MM.1S (cell line): ENCODE results near the gene LGALS8.

ENCODE experiments used
- DNase-seq: peaks from one replicate; pipeline ENCODE4 v3.0.0-alpha.2; 2015
- H2AFZ ChIP-seq: fragments of 300-600 bp; sonication (generic); 2 replicates; pipeline ENCODE4 v1.6.0; 2016; ENCODE audit warnings: antibody characterized with exemption, low read length
- H3F3A ChIP-seq: fragments of 300-600 bp; sonication (generic); 2 replicates; pipeline ENCODE4 v1.6.1; 2016; ENCODE audit warnings: mild to moderate bottlenecking, antibody characterized with exemption, low read length, moderate library complexity, mixed read lengths; ENCODE audit not compliant: insufficient read depth
- H3K27ac ChIP-seq: fragments of 300-600 bp; sonication (generic); 2 replicates; pipeline ENCODE4 v1.5.1; 2016; ENCODE audit warnings: mild to moderate bottlenecking, low read length
- H3K27me3 ChIP-seq: fragments of 300-600 bp; sonication (generic); replicated peaks from 2 replicates; pipeline ENCODE4 v1.6.0; 2016; ENCODE audit warnings: low read length; ENCODE audit not compliant: insufficient read depth
- H3K36me3 ChIP-seq: fragments of 300-600 bp; sonication (generic); replicated peaks from 2 replicates; pipeline ENCODE4 v1.6.1; 2016; ENCODE audit warnings: mild to moderate bottlenecking, low read length, mixed read lengths; ENCODE audit not compliant: insufficient read depth
- H3K4me1 ChIP-seq: fragments of 300-600 bp; sonication (generic); 2 replicates; pipeline ENCODE4 v1.6.1; 2016; ENCODE audit warnings: low read length, mixed read lengths
- H3K4me2 ChIP-seq: fragments of 300-600 bp; sonication (generic); 2 replicates; pipeline ENCODE4 v1.6.0; 2016; ENCODE audit warnings: low read depth, low read length
- H3K4me3 ChIP-seq: fragments of 300-600 bp; sonication (generic); 2 replicates; pipeline ENCODE4 v1.5.1; 2016; ENCODE audit warnings: low read length, mixed read lengths
- H3K79me2 ChIP-seq: fragments of 300-600 bp; sonication (generic); 2 replicates; pipeline ENCODE4 v1.6.1; 2016; ENCODE audit warnings: mixed run types, low read length, mixed read lengths
- H3K9ac ChIP-seq: fragments of 300-600 bp; sonication (generic); 2 replicates; pipeline ENCODE4 v1.6.1; 2016; ENCODE audit warnings: low read length, mixed read lengths
- H3K9me2 ChIP-seq: fragments of 300-600 bp; sonication (generic); replicated peaks from 2 replicates; pipeline ENCODE4 v1.6.1; 2016; ENCODE audit warnings: mild to moderate bottlenecking, low read length, mixed read lengths; ENCODE audit not compliant: insufficient read depth
- H3K9me3 ChIP-seq: fragments of 300-600 bp; sonication (generic); replicated peaks from 2 replicates; pipeline ENCODE4 v1.6.1; 2016; ENCODE audit warnings: mild to moderate bottlenecking, low read length, mixed read lengths; ENCODE audit not compliant: insufficient read depth
- H4K20me1 ChIP-seq: fragments of 300-600 bp; sonication (generic); 2 replicates; pipeline ENCODE4 v1.6.1; 2016; ENCODE audit warnings: mild to moderate bottlenecking, low read length, moderate library complexity, mixed read lengths; ENCODE audit not compliant: insufficient read depth
- CTCF ChIP-seq: fragments of 300-600 bp; sonication (generic); IDR thresholded peaks from 2 replicates; pipeline ENCODE4 v1.5.1; 2016; ENCODE audit warnings: antibody characterized with exemption, low read length, mixed read lengths
- EZH2 ChIP-seq: fragments of 300-600 bp; sonication (generic); optimal IDR thresholded peaks from 2 replicates; pipeline ENCODE3; 2017; ENCODE audit warnings: low read depth, mild to moderate bottlenecking, antibody characterized with exemption, low read length, mixed read lengths
- EZH2phosphoT487 ChIP-seq: fragments of 300-600 bp; sonication (generic); IDR thresholded peaks from 2 replicates; pipeline ENCODE4 v1.6.1; 2018; ENCODE audit warnings: antibody characterized with exemption, low read length

LGALS8 gene

DNA sequence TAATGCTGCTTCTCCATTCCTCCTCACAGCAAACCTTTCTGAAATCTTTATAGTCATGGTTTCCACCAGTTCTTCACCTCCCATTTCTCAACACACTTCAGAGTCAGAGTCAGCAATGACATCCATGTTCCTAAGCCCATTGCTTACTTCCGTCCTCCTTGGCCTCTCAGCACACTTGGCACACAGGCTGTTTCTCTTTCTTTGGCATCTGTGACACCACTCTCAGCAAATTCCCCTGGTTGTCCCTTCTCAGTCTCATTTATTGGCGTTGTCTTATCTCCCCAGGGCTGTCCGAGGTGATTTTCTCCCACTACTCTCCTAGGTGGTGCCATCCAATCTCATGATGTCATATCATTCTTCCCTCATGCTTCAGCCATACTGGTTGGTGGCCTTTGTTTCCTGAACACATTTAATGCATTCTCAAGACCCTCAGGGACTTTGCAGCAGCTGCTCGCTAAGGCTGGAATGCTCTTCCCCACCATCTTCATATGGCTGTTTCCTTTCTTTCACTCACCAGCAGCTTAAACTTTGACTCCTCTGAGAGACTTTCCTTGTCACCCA is 3.3 kb upstream of the LGALS8 start:
- no peaks in the 10 kb centered on the region; the same call in none of the 2 replicates for H3K27me3 ChIP-seq
- H3K4me1 ChIP-seq = no peaks in the 10 kb centered on the region
- TF ChIP-seq CTCF (no peak), EZH2 (no peak), EZH2phosphoT487 (no peak)
- no peak overlapping the region for H3K4me3 ChIP-seq
- H4K20me1 ChIP-seq = no peaks in the 10 kb centered on the region
- H2AFZ ChIP-seq = no peak overlapping the region
- no peak overlapping the region for H3K9ac ChIP-seq
- no peaks in the 10 kb centered on the region for H3F3A ChIP-seq
- no peak overlapping the region for H3K27ac ChIP-seq
- H3K4me2 ChIP-seq = no peak overlapping the region
- H3K9me2 ChIP-seq = no peaks in the 10 kb centered on the region
- no peak for DNase-seq
- peaks cover 3% of the 10 kb centered on the region; the same call in 1 of the 2 replicates for H3K79me2 ChIP-seq
- H3K9me3 ChIP-seq = no peaks in the 10 kb centered on the region
- H3K36me3 ChIP-seq = no peaks in the 10 kb centered on the region

GRCh38 chr1:236522937-236523703 is 662 bp upstream of the LGALS8 start:
- H2AFZ ChIP-seq = peak overlapping the region; percentile 92
- peak overlapping the region; percentile 76; the same call in 1 of the 2 replicates for H3K4me2 ChIP-seq
- peaks cover 3% of the 10 kb centered on the region; the same call in 1 of the 2 replicates for H3K79me2 ChIP-seq
- no peaks in the 10 kb centered on the region for H3K9me3 ChIP-seq
- TF ChIP-seq EZH2phosphoT487 = no peak
- TF ChIP-seq CTCF = no peak
- TF ChIP-seq EZH2 = no peak
- no peaks in the 10 kb centered on the region; the same call in 1 of the 2 replicates for H3K27me3 ChIP-seq
- H3K4me1 ChIP-seq = no peaks in the 10 kb centered on the region
- no peaks in the 10 kb centered on the region for H3K9me2 ChIP-seq
- H3F3A ChIP-seq = no peaks in the 10 kb centered on the region
- no peaks in the 10 kb centered on the region for H3K36me3 ChIP-seq
- peak overlapping the region; percentile 81 for H3K4me3 ChIP-seq
- H3K27ac ChIP-seq = no peak overlapping the region
- no peaks in the 10 kb centered on the region for H4K20me1 ChIP-seq
- no peak overlapping the region for H3K9ac ChIP-seq
- no peak for DNase-seq

- Histone ChIP-seq H4K20me1 (no peaks in the 10 kb centered on the region), H3K4me3 (peak overlapping the region; percentile 81), H3K27me3 (no peaks in the 10 kb centered on the region; the same call in 1 of the 2 replicates), H3K79me2 (peaks cover 3% of the 10 kb centered on the region; the same call in 1 of the 2 replicates), H3F3A (no peaks in the 10 kb centered on the region), H3K9ac (peak overlapping the region; percentile 54), H3K4me1 (no peaks in the 10 kb centered on the region), H3K9me3 (no peaks in the 10 kb centered on the region), H3K9me2 (no peaks in the 10 kb centered on the region), H3K4me2 (peak overlapping the region; percentile 76), H3K27ac (peak overlapping the region; percentile 1; the same call in 1 of the 2 replicates), H2AFZ (peak overlapping the region; percentile 92), H3K36me3 (no peaks in the 10 kb centered on the region)
- DNase-seq = peak; percentile 74
- no peak for TF ChIP-seq CTCF
- TF ChIP-seq EZH2 = no peak
- no peak for TF ChIP-seq EZH2phosphoT487
Observed at GRCh38 chr1:236524142-236524894, 536 bp downstream of the LGALS8 start.
